HepG2 (cell line): ENCODE data around the gene CCND1. TPM values are rescaled to one million over a fixed set of nuclear protein-coding genes. Genes with fewer than 3 reads are reported as not detected.

Source experiments
- ATF7-NPFF ChIP-seq: sonication (generic); formaldehyde crosslinking; IDR thresholded peaks from 2 replicates; pipeline ENCODE4 v1.8.1; 2023; ENCODE audit warnings: mild to moderate bottlenecking, low read depth, missing genetic modification reagents, moderate library complexity
- CBX1 ChIP-seq: IDR thresholded peaks from one replicate; pipeline ENCODE4 v1.6.1; 2016; ENCODE audit warnings: antibody characterized with exemption, low read depth
- CREB1 ChIP-seq, 2 experiments: fragments of 450-650 bp in 1 of 2; IDR thresholded peaks; 2 replicates each; pipeline ENCODE4 v1.6.1; 2016 to 2017; ENCODE audit warnings: control low read depth in 1 of 2, mild to moderate bottlenecking in 1 of 2, missing compliant biosample characterization in 1 of 2, missing genetic modification characterization in 1 of 2
- HMG20B ChIP-seq: conservative IDR thresholded peaks from 2 replicates; pipeline ENCODE4 v1.6.1; 2016; ENCODE audit warnings: missing genetic modification reagents, missing compliant biosample characterization
- MAFK ChIP-seq, 2 experiments: IDR thresholded peaks in 1 of 2; conservative IDR thresholded peaks in 1 of 2; 2 replicates each; pipeline ENCODE4 v1.6.1; 2011; ENCODE audit warnings: improper control_type of control experiment in 2 of 2, low read length in 2 of 2
- SRSF4 ChIP-seq: fragments of 200-400 bp; formaldehyde crosslinking; IDR thresholded peaks from one replicate; pipeline ENCODE4 v1.6.1; 2018; ENCODE audit warnings: mild to moderate bottlenecking, low read depth, low read length, moderate library complexity; ENCODE audit not compliant: poor library complexity, severe bottlenecking
- TBP ChIP-seq: sonication (generic); formaldehyde crosslinking; IDR thresholded peaks from 2 replicates; pipeline ENCODE4 v1.5.0; 2020; ENCODE audit warnings: missing genetic modification reagents
- ZNF343 ChIP-seq: sonication (generic); formaldehyde crosslinking; IDR thresholded peaks from 2 replicates; pipeline ENCODE4 v1.4.0; 2020; ENCODE audit warnings: mild to moderate bottlenecking, missing genetic modification reagents
- polyA plus RNA-seq, 8 experiments: library from polyadenylated mRNA; depleted of rRNA in 3 of 8; stranded (reverse) in 7 of 8; unstranded in 1 of 8; fragments of >200 nt; fragmentation: Illumina TruSeq in 4 of 8; extraction: Trizol in 4 of 8; gene quantifications; 2 replicates each; pipeline versions ENCODE4 v1.2.1 to v1.2.3, GENCODE V29; 2011 to 2016; ENCODE audit warnings: low read depth in 4 of 8, missing spikeins in 1 of 8, mixed read lengths in 1 of 8; ENCODE audit not compliant: insufficient read depth in 1 of 8
- total RNA-seq, 5 experiments: library from RNA; depleted of rRNA; stranded (reverse); fragments of >200 nt; fragmentation: Illumina TruSeq; extraction: Trizol; gene quantifications; 2 replicates each; pipeline ENCODE4 v1.2.3, GENCODE V29; 2016; ENCODE audit warnings: low read depth in 1 of 5
- TF ChIP-seq, protein P1 (sequence below): sonication (generic); formaldehyde crosslinking; IDR thresholded peaks from 2 replicates; pipeline ENCODE4 v1.4.0; 2020; ENCODE audit warnings: mild to moderate bottlenecking, missing genetic modification reagents, borderline replicate concordance
- TF ChIP-seq, protein P2 (sequence below): sonication (generic); formaldehyde crosslinking; IDR thresholded peaks from 2 replicates; pipeline ENCODE4 v1.5.0; 2020; ENCODE audit warnings: mild to moderate bottlenecking, missing genetic modification reagents, moderate library complexity
- TF ChIP-seq, protein P3 (sequence below): sonication (generic); formaldehyde crosslinking; IDR thresholded peaks from 2 replicates; pipeline ENCODE4 v1.5.1; 2020; ENCODE audit warnings: mild to moderate bottlenecking, missing genetic modification reagents, borderline replicate concordance
- TF ChIP-seq, protein P4 (sequence below): sonication (generic); formaldehyde crosslinking; IDR thresholded peaks from 2 replicates; pipeline ENCODE4 v1.4.0; 2020; ENCODE audit warnings: missing genetic modification reagents, mild to moderate bottlenecking, borderline replicate concordance

Gene CCND1
- total and polyA plus RNA-seq, 2 of the 13 experiments (the other 11 are each of a cell fraction or from before 2014, with no cell fraction given), result 107 to 136 TPM

DNA sequence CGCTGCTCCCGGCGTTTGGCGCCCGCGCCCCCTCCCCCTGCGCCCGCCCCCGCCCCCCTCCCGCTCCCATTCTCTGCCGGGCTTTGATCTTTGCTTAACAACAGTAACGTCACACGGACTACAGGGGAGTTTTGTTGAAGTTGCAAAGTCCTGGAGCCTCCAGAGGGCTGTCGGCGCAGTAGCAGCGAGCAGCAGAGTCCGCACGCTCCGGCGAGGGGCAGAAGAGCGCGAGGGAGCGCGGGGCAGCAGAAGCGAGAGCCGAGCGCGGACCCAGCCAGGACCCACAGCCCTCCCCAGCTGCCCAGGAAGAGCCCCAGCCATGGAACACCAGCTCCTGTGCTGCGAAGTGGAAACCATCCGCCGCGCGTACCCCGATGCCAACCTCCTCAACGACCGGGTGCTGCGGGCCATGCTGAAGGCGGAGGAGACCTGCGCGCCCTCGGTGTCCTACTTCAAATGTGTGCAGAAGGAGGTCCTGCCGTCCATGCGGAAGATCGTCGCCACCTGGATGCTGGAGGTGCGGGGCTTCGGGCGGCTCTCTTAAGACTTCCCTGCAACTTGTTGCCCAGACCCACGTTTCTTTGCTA is at the start of gene CCND1 (continued):
- TF ChIP-seq, protein P1, sequence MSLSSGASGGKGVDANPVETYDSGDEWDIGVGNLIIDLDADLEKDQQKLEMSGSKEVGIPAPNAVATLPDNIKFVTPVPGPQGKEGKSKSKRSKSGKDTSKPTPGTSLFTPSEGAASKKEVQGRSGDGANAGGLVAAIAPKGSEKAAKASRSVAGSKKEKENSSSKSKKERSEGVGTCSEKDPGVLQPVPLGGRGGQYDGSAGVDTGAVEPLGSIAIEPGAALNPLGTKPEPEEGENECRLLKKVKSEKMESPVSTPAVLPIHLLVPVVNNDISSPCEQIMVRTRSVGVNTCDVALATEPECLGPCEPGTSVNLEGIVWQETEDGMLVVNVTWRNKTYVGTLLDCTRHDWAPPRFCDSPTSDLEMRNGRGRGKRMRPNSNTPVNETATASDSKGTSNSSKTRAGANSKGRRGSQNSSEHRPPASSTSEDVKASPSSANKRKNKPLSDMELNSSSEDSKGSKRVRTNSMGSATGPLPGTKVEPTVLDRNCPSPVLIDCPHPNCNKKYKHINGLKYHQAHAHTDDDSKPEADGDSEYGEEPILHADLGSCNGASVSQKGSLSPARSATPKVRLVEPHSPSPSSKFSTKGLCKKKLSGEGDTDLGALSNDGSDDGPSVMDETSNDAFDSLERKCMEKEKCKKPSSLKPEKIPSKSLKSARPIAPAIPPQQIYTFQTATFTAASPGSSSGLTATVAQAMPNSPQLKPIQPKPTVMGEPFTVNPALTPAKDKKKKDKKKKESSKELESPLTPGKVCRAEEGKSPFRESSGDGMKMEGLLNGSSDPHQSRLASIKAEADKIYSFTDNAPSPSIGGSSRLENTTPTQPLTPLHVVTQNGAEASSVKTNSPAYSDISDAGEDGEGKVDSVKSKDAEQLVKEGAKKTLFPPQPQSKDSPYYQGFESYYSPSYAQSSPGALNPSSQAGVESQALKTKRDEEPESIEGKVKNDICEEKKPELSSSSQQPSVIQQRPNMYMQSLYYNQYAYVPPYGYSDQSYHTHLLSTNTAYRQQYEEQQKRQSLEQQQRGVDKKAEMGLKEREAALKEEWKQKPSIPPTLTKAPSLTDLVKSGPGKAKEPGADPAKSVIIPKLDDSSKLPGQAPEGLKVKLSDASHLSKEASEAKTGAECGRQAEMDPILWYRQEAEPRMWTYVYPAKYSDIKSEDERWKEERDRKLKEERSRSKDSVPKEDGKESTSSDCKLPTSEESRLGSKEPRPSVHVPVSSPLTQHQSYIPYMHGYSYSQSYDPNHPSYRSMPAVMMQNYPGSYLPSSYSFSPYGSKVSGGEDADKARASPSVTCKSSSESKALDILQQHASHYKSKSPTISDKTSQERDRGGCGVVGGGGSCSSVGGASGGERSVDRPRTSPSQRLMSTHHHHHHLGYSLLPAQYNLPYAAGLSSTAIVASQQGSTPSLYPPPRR (CRISPR knock-in tag), result no peak
- no peak for TF ChIP-seq TBP (CRISPR knock-in tag)
- TF ChIP-seq MAFK (conservative IDR thresholded peaks at IDR 0.05 in 1 of 2, IDR thresholded peaks at IDR 0.05 in 1 of 2; ENCODE audit: low read length in 2 of 2), result 0 out of 4 replicates have a peak, but pooled peaks of 1 of the 2 experiments have one; percentile 15
- peak; percentile 76 for TF ChIP-seq ATF7-NPFF (CRISPR knock-in tag)
- TF ChIP-seq, protein P2, sequence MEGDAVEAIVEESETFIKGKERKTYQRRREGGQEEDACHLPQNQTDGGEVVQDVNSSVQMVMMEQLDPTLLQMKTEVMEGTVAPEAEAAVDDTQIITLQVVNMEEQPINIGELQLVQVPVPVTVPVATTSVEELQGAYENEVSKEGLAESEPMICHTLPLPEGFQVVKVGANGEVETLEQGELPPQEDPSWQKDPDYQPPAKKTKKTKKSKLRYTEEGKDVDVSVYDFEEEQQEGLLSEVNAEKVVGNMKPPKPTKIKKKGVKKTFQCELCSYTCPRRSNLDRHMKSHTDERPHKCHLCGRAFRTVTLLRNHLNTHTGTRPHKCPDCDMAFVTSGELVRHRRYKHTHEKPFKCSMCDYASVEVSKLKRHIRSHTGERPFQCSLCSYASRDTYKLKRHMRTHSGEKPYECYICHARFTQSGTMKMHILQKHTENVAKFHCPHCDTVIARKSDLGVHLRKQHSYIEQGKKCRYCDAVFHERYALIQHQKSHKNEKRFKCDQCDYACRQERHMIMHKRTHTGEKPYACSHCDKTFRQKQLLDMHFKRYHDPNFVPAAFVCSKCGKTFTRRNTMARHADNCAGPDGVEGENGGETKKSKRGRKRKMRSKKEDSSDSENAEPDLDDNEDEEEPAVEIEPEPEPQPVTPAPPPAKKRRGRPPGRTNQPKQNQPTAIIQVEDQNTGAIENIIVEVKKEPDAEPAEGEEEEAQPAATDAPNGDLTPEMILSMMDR, result peak; percentile 48
- TF ChIP-seq CREB1 (IDR thresholded peaks at IDR 0.05), result peak; percentile 27; the same call in 1 of the 2 replicates
- no peak for TF ChIP-seq CREB1 (CRISPR knock-in tag; IDR thresholded peaks at IDR 0.05)
- TF ChIP-seq, protein P3, sequence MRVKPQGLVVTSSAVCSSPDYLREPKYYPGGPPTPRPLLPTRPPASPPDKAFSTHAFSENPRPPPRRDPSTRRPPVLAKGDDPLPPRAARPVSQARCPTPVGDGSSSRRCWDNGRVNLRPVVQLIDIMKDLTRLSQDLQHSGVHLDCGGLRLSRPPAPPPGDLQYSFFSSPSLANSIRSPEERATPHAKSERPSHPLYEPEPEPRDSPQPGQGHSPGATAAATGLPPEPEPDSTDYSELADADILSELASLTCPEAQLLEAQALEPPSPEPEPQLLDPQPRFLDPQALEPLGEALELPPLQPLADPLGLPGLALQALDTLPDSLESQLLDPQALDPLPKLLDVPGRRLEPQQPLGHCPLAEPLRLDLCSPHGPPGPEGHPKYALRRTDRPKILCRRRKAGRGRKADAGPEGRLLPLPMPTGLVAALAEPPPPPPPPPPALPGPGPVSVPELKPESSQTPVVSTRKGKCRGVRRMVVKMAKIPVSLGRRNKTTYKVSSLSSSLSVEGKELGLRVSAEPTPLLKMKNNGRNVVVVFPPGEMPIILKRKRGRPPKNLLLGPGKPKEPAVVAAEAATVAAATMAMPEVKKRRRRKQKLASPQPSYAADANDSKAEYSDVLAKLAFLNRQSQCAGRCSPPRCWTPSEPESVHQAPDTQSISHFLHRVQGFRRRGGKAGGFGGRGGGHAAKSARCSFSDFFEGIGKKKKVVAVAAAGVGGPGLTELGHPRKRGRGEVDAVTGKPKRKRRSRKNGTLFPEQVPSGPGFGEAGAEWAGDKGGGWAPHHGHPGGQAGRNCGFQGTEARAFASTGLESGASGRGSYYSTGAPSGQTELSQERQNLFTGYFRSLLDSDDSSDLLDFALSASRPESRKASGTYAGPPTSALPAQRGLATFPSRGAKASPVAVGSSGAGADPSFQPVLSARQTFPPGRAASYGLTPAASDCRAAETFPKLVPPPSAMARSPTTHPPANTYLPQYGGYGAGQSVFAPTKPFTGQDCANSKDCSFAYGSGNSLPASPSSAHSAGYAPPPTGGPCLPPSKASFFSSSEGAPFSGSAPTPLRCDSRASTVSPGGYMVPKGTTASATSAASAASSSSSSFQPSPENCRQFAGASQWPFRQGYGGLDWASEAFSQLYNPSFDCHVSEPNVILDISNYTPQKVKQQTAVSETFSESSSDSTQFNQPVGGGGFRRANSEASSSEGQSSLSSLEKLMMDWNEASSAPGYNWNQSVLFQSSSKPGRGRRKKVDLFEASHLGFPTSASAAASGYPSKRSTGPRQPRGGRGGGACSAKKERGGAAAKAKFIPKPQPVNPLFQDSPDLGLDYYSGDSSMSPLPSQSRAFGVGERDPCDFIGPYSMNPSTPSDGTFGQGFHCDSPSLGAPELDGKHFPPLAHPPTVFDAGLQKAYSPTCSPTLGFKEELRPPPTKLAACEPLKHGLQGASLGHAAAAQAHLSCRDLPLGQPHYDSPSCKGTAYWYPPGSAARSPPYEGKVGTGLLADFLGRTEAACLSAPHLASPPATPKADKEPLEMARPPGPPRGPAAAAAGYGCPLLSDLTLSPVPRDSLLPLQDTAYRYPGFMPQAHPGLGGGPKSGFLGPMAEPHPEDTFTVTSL (CRISPR knock-in tag), result no peak
- TF ChIP-seq CBX1, result no peak
- no peak for TF ChIP-seq SRSF4
- TF ChIP-seq, protein P4, sequence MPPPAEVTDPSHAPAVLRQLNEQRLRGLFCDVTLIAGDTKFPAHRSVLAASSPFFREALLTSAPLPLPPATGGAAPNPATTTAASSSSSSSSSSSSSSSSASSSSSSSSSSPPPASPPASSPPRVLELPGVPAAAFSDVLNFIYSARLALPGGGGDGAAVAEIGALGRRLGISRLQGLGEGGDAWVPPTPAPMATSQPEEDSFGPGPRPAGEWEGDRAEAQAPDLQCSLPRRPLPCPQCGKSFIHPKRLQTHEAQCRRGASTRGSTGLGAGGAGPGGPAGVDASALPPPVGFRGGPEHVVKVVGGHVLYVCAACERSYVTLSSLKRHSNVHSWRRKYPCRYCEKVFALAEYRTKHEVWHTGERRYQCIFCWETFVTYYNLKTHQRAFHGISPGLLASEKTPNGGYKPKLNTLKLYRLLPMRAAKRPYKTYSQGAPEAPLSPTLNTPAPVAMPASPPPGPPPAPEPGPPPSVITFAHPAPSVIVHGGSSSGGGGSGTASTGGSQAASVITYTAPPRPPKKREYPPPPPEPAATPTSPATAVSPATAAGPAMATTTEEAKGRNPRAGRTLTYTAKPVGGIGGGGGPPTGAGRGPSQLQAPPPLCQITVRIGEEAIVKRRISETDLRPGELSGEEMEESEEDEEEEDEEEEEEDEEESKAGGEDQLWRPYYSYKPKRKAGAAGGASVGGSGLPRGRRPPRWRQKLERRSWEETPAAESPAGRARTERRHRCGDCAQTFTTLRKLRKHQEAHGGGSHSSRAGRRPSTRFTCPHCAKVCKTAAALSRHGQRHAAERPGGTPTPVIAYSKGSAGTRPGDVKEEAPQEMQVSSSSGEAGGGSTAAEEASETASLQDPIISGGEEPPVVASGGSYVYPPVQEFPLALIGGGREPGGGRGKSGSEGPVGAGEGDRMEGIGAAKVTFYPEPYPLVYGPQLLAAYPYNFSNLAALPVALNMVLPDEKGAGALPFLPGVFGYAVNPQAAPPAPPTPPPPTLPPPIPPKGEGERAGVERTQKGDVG (CRISPR knock-in tag), result no peak
- TF ChIP-seq ZNF343 (CRISPR knock-in tag), result no peak
- no peak for TF ChIP-seq HMG20B (CRISPR knock-in tag)
